Neural progenitor cell (in vitro differentiated cells): Measurements from ENCODE around the gene HSD17B4. TPM values are rescaled to one million over a fixed set of nuclear protein-coding genes. Genes with fewer than 3 reads are reported as not detected.
"Not testable (repeated sequence)": the region's sequence is repeated elsewhere in the genome, so short reads cannot be mapped to it uniquely, and the experiment has no call there.

Experiments
- DNase-seq: peaks from one replicate; pipeline ENCODE4 v3.0.0-alpha.2; 2016; ENCODE audit warnings: low spot score
- H2AFZ ChIP-seq: fragments of 200-600 bp; sonication (generic); replicated peaks from 2 replicates; pipeline ENCODE4 v1.6.1; 2016; ENCODE audit warnings: antibody characterized with exemption
- H3F3A ChIP-seq: fragments of 200-600 bp; sonication (generic); 2 replicates; pipeline ENCODE4 v1.6.1; 2016; ENCODE audit warnings: antibody characterized with exemption, low read depth
- H3K27ac ChIP-seq: fragments of 200-600 bp; sonication (generic); 2 replicates; pipeline ENCODE4 v1.5.1; 2016; ENCODE audit warnings: mild to moderate bottlenecking
- H3K27me3 ChIP-seq: fragments of 200-600 bp; sonication (generic); 2 replicates; pipeline ENCODE4 v1.6.1; 2016; ENCODE audit warnings: mild to moderate bottlenecking, moderate library complexity
- H3K36me3 ChIP-seq: fragments of 200-600 bp; sonication (generic); 2 replicates; pipeline ENCODE4 v1.5.1; 2016
- H3K4me1 ChIP-seq: fragments of 200-600 bp; sonication (generic); 2 replicates; pipeline ENCODE4 v1.6.1; 2016; ENCODE audit warnings: mixed run types
- H3K4me2 ChIP-seq: fragments of 200-600 bp; sonication (generic); 2 replicates; pipeline ENCODE4 v1.6.1; 2016
- H3K4me3 ChIP-seq: fragments of 200-600 bp; sonication (generic); 2 replicates; pipeline ENCODE4 v1.5.1; 2016
- H3K79me2 ChIP-seq: fragments of 200-600 bp; sonication (generic); 2 replicates; pipeline ENCODE4 v1.6.1; 2016; ENCODE audit warnings: low read depth
- H3K9ac ChIP-seq: fragments of 200-600 bp; sonication (generic); 2 replicates; pipeline ENCODE4 v1.6.1; 2016
- H3K9me3 ChIP-seq: fragments of 200-600 bp; sonication (generic); 2 replicates; pipeline ENCODE4 v1.5.1; 2016; ENCODE audit warnings: low read depth
- H4K20me1 ChIP-seq: fragments of 200-600 bp; sonication (generic); 2 replicates; pipeline ENCODE4 v1.6.1; 2016; ENCODE audit warnings: low read depth
- H3K27ac Mint-ChIP-seq: 3 replicates; pipeline ENCODE4 v1.8.0; 2021; ENCODE audit warnings: mixed read lengths
- H3K27me3 Mint-ChIP-seq: 2 replicates; pipeline ENCODE4 v1.8.0; 2022; ENCODE audit warnings: low read depth, mild to moderate bottlenecking, inconsistent platforms, moderate library complexity, mixed read lengths; ENCODE audit not compliant: insufficient read depth
- H3K36me3 Mint-ChIP-seq: 3 replicates; pipeline ENCODE4 v1.8.0; 2021; ENCODE audit warnings: mixed read lengths
- H3K4me1 Mint-ChIP-seq: 3 replicates; pipeline ENCODE4 v1.8.0; 2021; ENCODE audit warnings: mixed read lengths
- H3K4me3 Mint-ChIP-seq: 3 replicates; pipeline ENCODE4 v1.8.0; 2021; ENCODE audit warnings: mild to moderate bottlenecking, moderate library complexity, mixed read lengths
- H3K9me3 Mint-ChIP-seq: 3 replicates; pipeline ENCODE4 v1.8.0; 2020; ENCODE audit warnings: mixed read lengths
- EZH2 ChIP-seq: fragments of 200-600 bp; sonication (generic); IDR thresholded peaks from 2 replicates; pipeline ENCODE4 v1.6.1; 2017; ENCODE audit warnings: antibody characterized with exemption, mild to moderate bottlenecking, moderate library complexity
- EZH2phosphoT487 ChIP-seq: fragments of 200-600 bp; sonication (generic); IDR thresholded peaks from 2 replicates; pipeline ENCODE4 v1.6.1; 2017; ENCODE audit warnings: antibody characterized with exemption
- total RNA-seq: library from RNA; depleted of rRNA; stranded (reverse); fragments of >200 nt; gene quantifications from 2 replicates; pipeline ENCODE4 v1.2.3, GENCODE V29; 2015; ENCODE audit warnings: low replicate concordance
- TF ChIP-seq, protein P1 (sequence below): fragments of 200-600 bp; sonication (generic); IDR thresholded peaks from 2 replicates; pipeline ENCODE4 v1.5.1; 2017; ENCODE audit warnings: antibody characterized with exemption, mild to moderate bottlenecking

Gene HSD17B4
- total RNA-seq, 1 donor from 2014 or later, result 306 TPM

DNA sequence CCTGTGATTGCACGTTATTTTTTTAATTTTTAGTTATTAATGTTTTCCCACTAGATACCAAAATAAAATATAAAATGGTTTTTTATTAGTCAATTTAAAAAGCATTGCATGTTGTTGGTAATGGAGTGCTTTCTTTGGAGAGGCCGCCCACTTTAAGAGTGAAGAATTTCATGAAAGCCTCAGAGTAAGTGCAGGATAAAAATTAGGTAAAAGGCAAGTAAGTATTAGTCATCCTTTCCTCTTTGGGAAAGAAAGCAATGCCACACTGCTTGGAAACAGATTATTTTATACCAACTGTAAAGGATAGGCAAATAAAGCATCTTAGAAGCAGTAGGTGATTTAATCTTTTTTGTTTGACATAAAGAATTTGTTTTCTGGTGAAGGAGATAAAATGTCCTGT lies 62.9 kb downstream of the HSD17B4 start:
- Histone ChIP-seq H3K27me3 (no peaks in the 10 kb centered on the region), H2AFZ (no peak overlapping the region), H4K20me1 (no peaks in the 10 kb centered on the region), H3K79me2 (no peaks in the 10 kb centered on the region), H3K27ac (no peak overlapping the region), H3K4me2 (no peak overlapping the region), H3F3A (no peaks in the 10 kb centered on the region), H3K9me3 (no peaks in the 10 kb centered on the region), H3K4me1 (no peaks in the 10 kb centered on the region), H3K4me3 (no peak overlapping the region), H3K36me3 (peaks cover 20% of the 10 kb centered on the region), H3K9ac (no peak overlapping the region)
- TF ChIP-seq EZH2phosphoT487, result no peak
- TF ChIP-seq, protein P1, sequence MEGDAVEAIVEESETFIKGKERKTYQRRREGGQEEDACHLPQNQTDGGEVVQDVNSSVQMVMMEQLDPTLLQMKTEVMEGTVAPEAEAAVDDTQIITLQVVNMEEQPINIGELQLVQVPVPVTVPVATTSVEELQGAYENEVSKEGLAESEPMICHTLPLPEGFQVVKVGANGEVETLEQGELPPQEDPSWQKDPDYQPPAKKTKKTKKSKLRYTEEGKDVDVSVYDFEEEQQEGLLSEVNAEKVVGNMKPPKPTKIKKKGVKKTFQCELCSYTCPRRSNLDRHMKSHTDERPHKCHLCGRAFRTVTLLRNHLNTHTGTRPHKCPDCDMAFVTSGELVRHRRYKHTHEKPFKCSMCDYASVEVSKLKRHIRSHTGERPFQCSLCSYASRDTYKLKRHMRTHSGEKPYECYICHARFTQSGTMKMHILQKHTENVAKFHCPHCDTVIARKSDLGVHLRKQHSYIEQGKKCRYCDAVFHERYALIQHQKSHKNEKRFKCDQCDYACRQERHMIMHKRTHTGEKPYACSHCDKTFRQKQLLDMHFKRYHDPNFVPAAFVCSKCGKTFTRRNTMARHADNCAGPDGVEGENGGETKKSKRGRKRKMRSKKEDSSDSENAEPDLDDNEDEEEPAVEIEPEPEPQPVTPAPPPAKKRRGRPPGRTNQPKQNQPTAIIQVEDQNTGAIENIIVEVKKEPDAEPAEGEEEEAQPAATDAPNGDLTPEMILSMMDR, result no peak
- no peak for TF ChIP-seq EZH2
- Mint-ChIP-seq H3K27me3 (no peaks in the 10 kb centered on the region), H3K36me3 (peaks cover 41% of the 10 kb centered on the region), H3K9me3 (peaks cover 11% of the 10 kb centered on the region), H3K27ac (no peak overlapping the region), H3K4me1 (no peaks in the 10 kb centered on the region), H3K4me3 (no peak overlapping the region)
- DNase-seq, result no peak

DNA sequence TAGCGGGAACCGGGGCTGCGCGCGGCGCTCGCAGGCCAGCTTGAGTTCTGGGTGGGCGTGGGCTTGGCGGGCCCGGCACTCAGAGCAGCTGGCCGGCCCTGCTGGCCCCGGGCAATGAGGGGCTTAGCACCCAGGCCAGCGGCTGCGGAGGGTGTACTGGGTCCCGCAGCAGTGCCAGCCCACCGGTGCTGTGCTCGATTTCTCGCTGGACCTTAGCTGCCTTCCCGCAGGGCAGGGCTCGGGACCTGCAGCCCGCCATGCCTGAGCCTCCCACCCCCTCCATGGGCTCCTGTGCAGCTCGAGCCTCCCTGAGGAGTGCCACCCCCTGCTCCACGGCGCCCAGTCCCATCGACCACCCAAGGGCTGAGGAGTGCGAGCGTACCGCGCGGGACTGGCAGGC lies 64.8 kb downstream of the HSD17B4 start:
- not testable (repeated sequence) for DNase-seq, H3K9me3 Mint-ChIP-seq, H3K4me3 ChIP-seq, H3K27ac ChIP-seq, H3K4me1 ChIP-seq, H3K27ac Mint-ChIP-seq, H3K9me3 ChIP-seq, H3F3A ChIP-seq, H4K20me1 ChIP-seq, H2AFZ ChIP-seq, H3K4me1 Mint-ChIP-seq, H3K27me3 ChIP-seq, H3K4me2 ChIP-seq, H3K9ac ChIP-seq, H3K27me3 Mint-ChIP-seq, H3K79me2 ChIP-seq, H3K4me3 Mint-ChIP-seq
- H3K36me3 Mint-ChIP-seq, result peaks cover 30% of the 10 kb centered on the region
- H3K36me3 ChIP-seq, result peaks cover 17% of the 10 kb centered on the region

DNA sequence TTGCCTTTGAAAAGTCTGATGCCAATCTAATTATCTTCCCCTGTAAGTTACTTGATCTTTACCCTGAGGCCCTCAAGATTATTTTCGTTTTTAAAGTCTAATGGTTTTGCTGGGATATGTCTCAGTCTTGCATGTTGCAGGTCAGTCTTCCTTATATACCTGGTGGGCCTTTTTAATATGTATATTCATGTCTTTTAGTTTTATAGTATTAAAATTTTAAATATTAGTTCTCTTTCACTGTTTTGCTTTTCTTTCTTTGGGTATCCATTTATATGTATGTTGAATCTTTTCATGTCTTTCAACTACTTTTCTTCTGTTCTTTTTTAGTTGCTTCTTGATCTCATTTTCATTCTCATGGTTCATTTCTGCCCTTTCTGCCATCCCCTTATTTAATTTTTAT lies 68.9 kb downstream of the HSD17B4 start:
- no peaks in the 10 kb centered on the region for H3F3A ChIP-seq
- H3K27me3 Mint-ChIP-seq, result no peaks in the 10 kb centered on the region
- no peak overlapping the region for H3K4me3 Mint-ChIP-seq
- H3K4me2 ChIP-seq, result no peak overlapping the region
- TF ChIP-seq, protein P1, result no peak
- TF ChIP-seq EZH2phosphoT487 (no peak), EZH2 (no peak)
- H3K79me2 ChIP-seq, result no peaks in the 10 kb centered on the region
- peaks cover 10% of the 10 kb centered on the region for H3K4me1 Mint-ChIP-seq
- H4K20me1 ChIP-seq, result no peaks in the 10 kb centered on the region
- DNase-seq, result no peak
- peaks cover 4% of the 10 kb centered on the region for H3K36me3 ChIP-seq
- H3K9me3 Mint-ChIP-seq, result peaks cover 6% of the 10 kb centered on the region
- H2AFZ ChIP-seq, result no peak overlapping the region
- H3K27ac ChIP-seq, result no peak overlapping the region
- H3K4me3 ChIP-seq, result no peak overlapping the region
- no peaks in the 10 kb centered on the region for H3K9me3 ChIP-seq
- H3K9ac ChIP-seq, result no peak overlapping the region
- peaks cover 9% of the 10 kb centered on the region for H3K4me1 ChIP-seq
- no peak overlapping the region for H3K27ac Mint-ChIP-seq
- peaks cover 20% of the 10 kb centered on the region for H3K36me3 Mint-ChIP-seq
- no peaks in the 10 kb centered on the region for H3K27me3 ChIP-seq

- H3K4me1 ChIP-seq, result peaks cover 9% of the 10 kb centered on the region
- H3K27ac ChIP-seq, result no peak overlapping the region
- H3K36me3 ChIP-seq, result no peaks in the 10 kb centered on the region
- TF ChIP-seq, protein P1, result no peak
- TF ChIP-seq EZH2 (no peak), EZH2phosphoT487 (no peak)
- no peak overlapping the region for H3K4me3 ChIP-seq
- no peak overlapping the region for H2AFZ ChIP-seq
- H3K27me3 ChIP-seq, result no peaks in the 10 kb centered on the region
- no peak overlapping the region for H3K4me3 Mint-ChIP-seq
- no peaks in the 10 kb centered on the region for H3K27me3 Mint-ChIP-seq
- H4K20me1 ChIP-seq, result no peaks in the 10 kb centered on the region
- no peak overlapping the region for H3K9ac ChIP-seq
- peaks cover 15% of the 10 kb centered on the region for H3K4me1 Mint-ChIP-seq
- DNase-seq, result no peak
- peaks cover 16% of the 10 kb centered on the region for H3K36me3 Mint-ChIP-seq
- no peaks in the 10 kb centered on the region for H3K9me3 ChIP-seq
- no peak overlapping the region for H3K4me2 ChIP-seq
- no peak overlapping the region for H3K27ac Mint-ChIP-seq
- peaks cover 2% of the 10 kb centered on the region for H3K9me3 Mint-ChIP-seq
- H3F3A ChIP-seq, result no peaks in the 10 kb centered on the region
- no peaks in the 10 kb centered on the region for H3K79me2 ChIP-seq
Observed at GRCh38 chr5:119522841-119523240, 70.5 kb downstream of the HSD17B4 start.
